ENCODE results near the gene MCM5.

MCM5 gene

DNA sequence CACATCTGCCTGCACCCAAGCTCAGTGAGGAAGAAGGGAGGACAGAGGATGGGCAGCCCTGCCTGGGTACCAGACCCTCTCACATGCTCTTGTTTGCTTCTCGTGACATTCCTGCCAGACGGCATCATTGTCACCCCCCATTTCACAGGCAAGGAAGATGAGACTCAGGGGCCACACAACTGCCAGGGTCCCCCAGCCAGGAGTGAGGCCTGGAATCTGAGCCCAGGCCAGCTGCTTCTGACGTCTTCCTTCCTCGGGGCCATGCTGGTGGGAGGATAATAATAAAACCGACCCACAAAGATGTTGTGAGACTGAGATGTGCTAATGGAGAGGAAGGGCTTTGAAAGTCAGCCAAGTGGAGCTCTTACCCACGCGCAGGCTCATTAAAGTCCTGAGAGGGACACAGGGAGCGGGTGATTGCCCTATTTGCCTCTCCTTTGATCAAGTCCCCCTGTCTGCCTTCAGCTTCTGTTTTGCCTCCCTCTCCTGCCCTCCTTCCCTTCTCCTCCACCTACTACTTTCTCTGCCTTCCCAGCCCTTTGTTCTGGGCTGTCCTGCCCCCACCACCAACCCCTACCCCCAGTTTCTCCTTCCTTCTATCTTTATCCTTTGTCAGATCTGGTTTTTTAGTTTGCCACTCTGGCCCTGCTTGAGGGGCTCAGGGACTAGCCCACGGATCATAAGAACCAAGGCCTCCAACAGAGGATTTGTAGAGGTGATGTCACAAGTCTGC, 62.7 kb downstream of the MCM5 start:
- H3K4me1 ChIP-seq (ENCODE audit: control insufficient read depth in 1 of 2, insufficient read depth in 1 of 2, low read depth in 1 of 2, low read length in 1 of 2): peaks cover 13 to 15% of the 10 kb centered on the region in 2 experiments
- H3K36me3 ChIP-seq: no peaks in the 10 kb centered on the region
- no peak overlapping the region for H3K27ac ChIP-seq
- no peak overlapping the region for H3K4me3 ChIP-seq (ENCODE audit: low read depth in 1 of 2, low read length in 1 of 2)
- H3K9me3 ChIP-seq: no peaks in the 10 kb centered on the region
- TF ChIP-seq, protein P1, sequence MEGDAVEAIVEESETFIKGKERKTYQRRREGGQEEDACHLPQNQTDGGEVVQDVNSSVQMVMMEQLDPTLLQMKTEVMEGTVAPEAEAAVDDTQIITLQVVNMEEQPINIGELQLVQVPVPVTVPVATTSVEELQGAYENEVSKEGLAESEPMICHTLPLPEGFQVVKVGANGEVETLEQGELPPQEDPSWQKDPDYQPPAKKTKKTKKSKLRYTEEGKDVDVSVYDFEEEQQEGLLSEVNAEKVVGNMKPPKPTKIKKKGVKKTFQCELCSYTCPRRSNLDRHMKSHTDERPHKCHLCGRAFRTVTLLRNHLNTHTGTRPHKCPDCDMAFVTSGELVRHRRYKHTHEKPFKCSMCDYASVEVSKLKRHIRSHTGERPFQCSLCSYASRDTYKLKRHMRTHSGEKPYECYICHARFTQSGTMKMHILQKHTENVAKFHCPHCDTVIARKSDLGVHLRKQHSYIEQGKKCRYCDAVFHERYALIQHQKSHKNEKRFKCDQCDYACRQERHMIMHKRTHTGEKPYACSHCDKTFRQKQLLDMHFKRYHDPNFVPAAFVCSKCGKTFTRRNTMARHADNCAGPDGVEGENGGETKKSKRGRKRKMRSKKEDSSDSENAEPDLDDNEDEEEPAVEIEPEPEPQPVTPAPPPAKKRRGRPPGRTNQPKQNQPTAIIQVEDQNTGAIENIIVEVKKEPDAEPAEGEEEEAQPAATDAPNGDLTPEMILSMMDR (IDR thresholded peaks at IDR 0.05): no peak
- H3K27me3 ChIP-seq: peaks cover 3% of the 10 kb centered on the region

DNA sequence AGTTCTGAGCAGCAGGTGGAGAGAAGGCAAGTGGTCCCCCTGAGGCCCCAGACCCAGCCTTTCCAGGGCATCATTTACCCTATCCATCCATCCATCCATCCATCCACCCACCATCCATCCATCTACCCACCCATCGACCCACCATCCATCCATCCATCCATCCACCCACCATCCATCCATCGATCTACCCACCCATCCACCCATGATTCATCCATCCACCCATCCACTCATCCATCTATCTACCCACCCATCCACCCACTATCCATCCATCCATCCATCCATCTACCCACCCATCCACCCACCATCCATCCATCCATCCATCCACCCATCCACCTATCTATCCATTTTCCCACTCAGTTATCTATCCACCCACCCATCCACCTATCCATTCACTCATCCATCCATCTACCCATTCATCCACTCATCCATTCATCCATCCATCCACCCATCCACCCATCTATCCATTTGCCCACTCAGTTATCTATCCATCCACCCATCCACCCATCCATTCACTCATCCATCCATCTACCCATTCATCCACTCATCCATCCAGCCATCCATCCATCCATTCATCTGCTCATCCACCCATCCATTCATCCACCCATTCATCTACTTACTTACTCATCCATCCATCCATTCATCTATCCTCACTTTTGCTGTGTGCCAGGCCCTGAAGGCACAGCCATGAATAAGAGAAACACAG, 63.4 kb downstream of the MCM5 start:
- no peaks in the 10 kb centered on the region for H3K9me3 ChIP-seq
- TF ChIP-seq, protein P1 (IDR thresholded peaks at IDR 0.05): no peak
- no peak overlapping the region for H3K27ac ChIP-seq
- H3K36me3 ChIP-seq: no peaks in the 10 kb centered on the region
- H3K27me3 ChIP-seq: peaks cover 9% of the 10 kb centered on the region
- H3K4me3 ChIP-seq (ENCODE audit: low read depth in 1 of 2, low read length in 1 of 2): no peak overlapping the region
- peaks cover 13 to 15% of the 10 kb centered on the region in 2 experiments for H3K4me1 ChIP-seq (ENCODE audit: control insufficient read depth in 1 of 2, insufficient read depth in 1 of 2, low read depth in 1 of 2, low read length in 1 of 2)

DNA sequence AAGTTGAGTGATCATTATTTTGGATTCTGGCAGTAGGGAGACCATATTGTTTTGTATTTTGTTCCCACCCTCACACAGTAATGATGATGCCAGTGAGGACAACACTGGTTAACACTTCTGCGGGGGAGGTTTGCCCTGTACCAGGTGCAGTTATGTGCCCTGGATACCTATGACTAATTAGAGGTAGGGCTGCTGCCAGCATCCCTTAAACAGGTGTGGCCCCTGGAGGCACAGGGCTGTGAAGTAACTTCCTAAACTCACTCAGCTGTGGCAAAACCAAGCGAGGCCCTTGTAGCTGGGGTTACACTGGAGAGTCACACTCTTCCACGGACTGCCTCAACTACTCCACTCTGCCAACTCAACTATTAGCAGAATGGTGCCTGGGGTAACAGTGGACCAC, 64.5 kb downstream of the MCM5 start:
- no peaks in the 10 kb centered on the region for H3K36me3 ChIP-seq
- H3K4me1 ChIP-seq (ENCODE audit: control insufficient read depth in 1 of 2, insufficient read depth in 1 of 2, low read depth in 1 of 2, low read length in 1 of 2): peaks cover 13 to 15% of the 10 kb centered on the region in 2 experiments
- H3K27me3 ChIP-seq: peaks cover 9% of the 10 kb centered on the region
- TF ChIP-seq, protein P1 (IDR thresholded peaks at IDR 0.05): no peak
- H3K27ac ChIP-seq: no peak overlapping the region
- no peaks in the 10 kb centered on the region for H3K9me3 ChIP-seq
- no peak overlapping the region for H3K4me3 ChIP-seq (ENCODE audit: low read depth in 1 of 2, low read length in 1 of 2)

- no peak overlapping the region for H3K27ac ChIP-seq
- peaks cover 9% of the 10 kb centered on the region for H3K27me3 ChIP-seq
- H3K9me3 ChIP-seq: no peaks in the 10 kb centered on the region
- H3K4me1 ChIP-seq (ENCODE audit: control insufficient read depth in 1 of 2, insufficient read depth in 1 of 2, low read depth in 1 of 2, low read length in 1 of 2): peaks cover 13 to 15% of the 10 kb centered on the region in 2 experiments
- H3K4me3 ChIP-seq (ENCODE audit: low read depth in 1 of 2, low read length in 1 of 2): no peak overlapping the region
- no peaks in the 10 kb centered on the region for H3K36me3 ChIP-seq
- TF ChIP-seq, protein P1 (IDR thresholded peaks at IDR 0.05): no peak
Measured at GRCh38 chr22:35465109-35465701, 65.3 kb downstream of the MCM5 start.

DNA sequence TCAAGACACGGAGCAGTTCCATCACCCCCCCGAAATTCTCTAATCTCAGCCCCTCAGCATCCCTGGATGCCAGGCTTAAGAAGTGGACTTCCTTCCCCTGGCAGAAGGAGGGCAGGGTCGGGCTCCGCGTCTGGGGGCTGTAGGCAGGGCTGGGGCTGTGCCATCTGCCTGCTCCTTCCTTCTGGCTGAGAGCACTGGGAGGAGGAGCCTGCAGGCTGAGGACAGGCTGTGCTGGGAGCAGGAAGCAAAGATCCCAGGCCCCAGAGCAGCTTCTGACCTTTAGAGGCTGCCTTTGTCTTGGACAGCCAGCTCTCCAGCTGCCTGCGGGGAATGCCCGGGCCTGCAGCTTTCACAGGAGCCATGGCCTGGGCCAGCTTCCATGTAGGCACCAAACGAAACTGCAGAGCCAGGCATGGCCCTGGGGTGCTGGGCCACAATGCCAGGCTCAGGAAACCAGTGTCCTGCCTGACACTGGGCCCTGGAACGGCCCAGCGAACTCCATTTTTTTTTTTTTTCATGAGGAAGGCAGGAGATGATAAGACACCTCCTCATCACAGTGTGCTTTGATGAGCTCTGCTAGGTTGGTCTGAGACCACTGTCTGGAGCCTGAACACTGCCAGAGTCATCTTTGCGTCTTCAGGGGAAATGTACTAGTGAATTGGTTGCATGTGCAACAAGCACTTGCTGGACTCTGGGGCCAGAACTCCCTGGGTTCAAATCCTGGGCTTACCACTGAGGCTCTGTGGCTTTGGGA, 67.9 kb downstream of the MCM5 start:
- Histone ChIP-seq H3K4me3 (ENCODE audit: low read depth in 1 of 2, low read length in 1 of 2) (no peak overlapping the region), H3K27me3 (peaks cover 9% of the 10 kb centered on the region), H3K4me1 (ENCODE audit: control insufficient read depth in 1 of 2, insufficient read depth in 1 of 2, low read depth in 1 of 2, low read length in 1 of 2) (no peaks in the 10 kb centered on the region), H3K9me3 (no peaks in the 10 kb centered on the region), H3K27ac (no peak overlapping the region), H3K36me3 (no peaks in the 10 kb centered on the region)
- TF ChIP-seq, protein P1 (IDR thresholded peaks at IDR 0.05): no peak
